GM18907 (cell line): Measurements from ENCODE around the gene MTOR.
"Not testable (repeated sequence)": the region's sequence is repeated elsewhere in the genome, so short reads cannot be mapped to it uniquely, and the experiment has no call there.

Source experiments
- ATAC-seq: cut with Tn5 transposase; IDR thresholded peaks from one replicate; pipeline ENCODE4 v1.9.1; 2021; ENCODE audit warnings: mild to moderate bottlenecking, moderate library complexity; ENCODE audit not compliant: unreplicated experiment

MTOR gene

GRCh38 chr1:11281518-11282331 lies 19.4 kb upstream of the MTOR start:
- ATAC-seq, result no peak

GRCh38 chr1:11280719-11281376 lies 18.5 kb upstream of the MTOR start:
- ATAC-seq, result no peak

- ATAC-seq, result no peak
Observed at GRCh38 chr1:11279630-11280029, 17.3 kb upstream of the MTOR start.

GRCh38 chr1:11279152-11279551 lies 16.8 kb upstream of the MTOR start:
- no peak for ATAC-seq

GRCh38 chr1:11273595-11274234 lies 11.4 kb upstream of the MTOR start:
- ATAC-seq, result peak; percentile 45

- peak; percentile 84 for ATAC-seq
Observed at GRCh38 chr1:11272832-11273594, 10.7 kb upstream of the MTOR start, which contains the start of gene UBIAD1. UBIAD1 (plus strand) TSS chr1:11273198; CDS start chr1:11273532, 334 bp downstream.

GRCh38 chr1:11272544-11272831 lies 10.1 kb upstream of the MTOR start:
- peak; percentile 3 for ATAC-seq

- ATAC-seq, result not testable (repeated sequence)
Observed at GRCh38 chr1:11267350-11268337, 5.3 kb upstream of the MTOR start.

- no peak for ATAC-seq
Observed at GRCh38 chr1:11266268-11267074, 4.1 kb upstream of the MTOR start.

GRCh38 chr1:11256299-11256698 lies 6.1 kb downstream of the MTOR start:
- ATAC-seq, result no peak

GRCh38 chr1:11253226-11253625 lies 9.1 kb downstream of the MTOR start:
- ATAC-seq, result no peak

GRCh38 chr1:11252538-11252937 lies 9.8 kb downstream of the MTOR start:
- no peak for ATAC-seq

- no peak for ATAC-seq
Observed at GRCh38 chr1:11248169-11248568, 14.2 kb downstream of the MTOR start.

- no peak for ATAC-seq
Observed at GRCh38 chr1:11245904-11246719, 16.2 kb downstream of the MTOR start.

GRCh38 chr1:11245248-11245647 lies 17.1 kb downstream of the MTOR start:
- ATAC-seq, result no peak

- ATAC-seq, result no peak
Observed at GRCh38 chr1:11238311-11238710, 24.0 kb downstream of the MTOR start.

- ATAC-seq, result no peak
Observed at GRCh38 chr1:11237356-11237755, 25.0 kb downstream of the MTOR start.

GRCh38 chr1:11233208-11233607 lies 29.1 kb downstream of the MTOR start:
- no peak for ATAC-seq
